ENCODE measurements around the gene MICAL2. TPM values are rescaled to one million over a fixed set of nuclear protein-coding genes. Genes with fewer than 3 reads are reported as not detected.
A peak's percentile ranks its signal among the peaks of the same experiment; 100 is the strongest.

The MICAL2 gene
- total and polyA plus RNA-seq, 12 donors = 8.4 to 80.5 (median 34.1) TPM

DNA sequence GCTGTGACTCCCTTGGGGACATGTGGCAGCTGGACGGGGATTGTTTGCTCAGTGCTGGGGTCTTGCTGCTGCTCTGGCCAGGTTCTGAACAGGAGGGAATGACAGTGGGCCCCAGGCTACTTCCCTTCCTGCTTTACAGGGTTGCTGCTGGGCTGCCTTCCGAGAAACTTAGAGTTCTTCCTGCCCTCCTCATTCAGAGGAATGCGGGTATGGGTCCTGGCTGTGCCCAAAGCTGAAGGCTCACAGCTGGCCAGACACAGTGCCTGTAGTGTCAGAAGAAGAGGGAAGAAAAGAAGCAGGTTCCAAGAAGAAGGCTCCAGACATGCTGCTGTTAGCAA, 158.7 kb downstream of the MICAL2 start:
- TF ChIP-seq, protein P1, sequence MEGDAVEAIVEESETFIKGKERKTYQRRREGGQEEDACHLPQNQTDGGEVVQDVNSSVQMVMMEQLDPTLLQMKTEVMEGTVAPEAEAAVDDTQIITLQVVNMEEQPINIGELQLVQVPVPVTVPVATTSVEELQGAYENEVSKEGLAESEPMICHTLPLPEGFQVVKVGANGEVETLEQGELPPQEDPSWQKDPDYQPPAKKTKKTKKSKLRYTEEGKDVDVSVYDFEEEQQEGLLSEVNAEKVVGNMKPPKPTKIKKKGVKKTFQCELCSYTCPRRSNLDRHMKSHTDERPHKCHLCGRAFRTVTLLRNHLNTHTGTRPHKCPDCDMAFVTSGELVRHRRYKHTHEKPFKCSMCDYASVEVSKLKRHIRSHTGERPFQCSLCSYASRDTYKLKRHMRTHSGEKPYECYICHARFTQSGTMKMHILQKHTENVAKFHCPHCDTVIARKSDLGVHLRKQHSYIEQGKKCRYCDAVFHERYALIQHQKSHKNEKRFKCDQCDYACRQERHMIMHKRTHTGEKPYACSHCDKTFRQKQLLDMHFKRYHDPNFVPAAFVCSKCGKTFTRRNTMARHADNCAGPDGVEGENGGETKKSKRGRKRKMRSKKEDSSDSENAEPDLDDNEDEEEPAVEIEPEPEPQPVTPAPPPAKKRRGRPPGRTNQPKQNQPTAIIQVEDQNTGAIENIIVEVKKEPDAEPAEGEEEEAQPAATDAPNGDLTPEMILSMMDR (IDR thresholded peaks at IDR 0.05) = no peak
- no peak for TF ChIP-seq POLR2A (IDR thresholded peaks at IDR 0.05)

DNA sequence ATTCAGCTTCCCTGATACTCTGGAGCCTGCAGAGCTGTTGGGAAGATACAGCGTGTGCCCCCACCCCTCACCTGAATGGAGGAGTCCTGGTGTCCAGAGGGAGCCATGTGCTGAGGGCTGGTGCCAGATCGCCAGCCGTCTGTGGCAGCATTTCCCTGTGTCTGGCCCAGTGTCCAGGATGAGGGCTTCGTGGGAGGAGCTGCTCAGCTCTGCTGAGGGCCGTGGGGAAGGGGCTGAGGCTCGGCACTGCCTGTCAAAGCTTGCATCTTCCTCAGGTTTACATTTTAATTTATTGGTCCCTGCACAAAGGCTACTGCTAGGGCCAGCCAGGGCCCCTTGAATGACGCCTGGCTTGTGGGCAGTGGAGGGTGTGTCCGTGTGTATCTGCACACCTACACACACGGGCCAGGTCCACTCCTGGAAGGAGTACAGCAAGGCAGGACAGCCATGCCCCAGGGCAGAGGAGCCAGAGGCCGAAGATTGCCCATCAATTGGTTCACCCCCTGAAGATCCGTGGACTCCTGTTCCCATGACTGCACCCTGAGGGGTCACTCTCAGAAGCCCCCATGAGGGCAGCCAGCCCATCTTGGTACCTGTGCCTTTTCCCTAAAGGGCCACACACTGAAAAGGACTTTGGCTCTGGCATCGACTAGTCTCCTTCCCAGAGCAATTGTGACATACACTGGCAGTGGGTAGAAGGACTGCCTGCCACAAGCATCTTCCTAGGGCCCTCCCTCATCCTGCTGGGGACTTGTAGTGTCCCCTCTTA, 159.2 kb downstream of the MICAL2 start:
- 68 to 81% (median 74%) methylated on average over 8 to 12 of the region's 12 CpGs for WGBS, 4 donors

More for the DNA sequence above, 158.7 kb downstream of the MICAL2 start:
- no peaks in the 10 kb centered on the region for H3K9me3 ChIP-seq (replicated peaks in 1 of 3)
- H3K27ac ChIP-seq = no peak overlapping the region
- no peaks in the 10 kb centered on the region for H3K4me1 ChIP-seq (replicated peaks in 1 of 2)
- no peak overlapping the region for H3K4me3 ChIP-seq
- no peak for DNase-seq
- H3K27me3 ChIP-seq = no peaks in the 10 kb centered on the region
- 38 to 52% (median 44%) methylated on average over 3 of the region's 3 CpGs for WGBS, 4 donors
- intact Hi-C loops (cut with DNase I) = no loop called here
- no peaks in the 10 kb centered on the region for H3K36me3 ChIP-seq (replicated peaks in 1 of 2)

DNA sequence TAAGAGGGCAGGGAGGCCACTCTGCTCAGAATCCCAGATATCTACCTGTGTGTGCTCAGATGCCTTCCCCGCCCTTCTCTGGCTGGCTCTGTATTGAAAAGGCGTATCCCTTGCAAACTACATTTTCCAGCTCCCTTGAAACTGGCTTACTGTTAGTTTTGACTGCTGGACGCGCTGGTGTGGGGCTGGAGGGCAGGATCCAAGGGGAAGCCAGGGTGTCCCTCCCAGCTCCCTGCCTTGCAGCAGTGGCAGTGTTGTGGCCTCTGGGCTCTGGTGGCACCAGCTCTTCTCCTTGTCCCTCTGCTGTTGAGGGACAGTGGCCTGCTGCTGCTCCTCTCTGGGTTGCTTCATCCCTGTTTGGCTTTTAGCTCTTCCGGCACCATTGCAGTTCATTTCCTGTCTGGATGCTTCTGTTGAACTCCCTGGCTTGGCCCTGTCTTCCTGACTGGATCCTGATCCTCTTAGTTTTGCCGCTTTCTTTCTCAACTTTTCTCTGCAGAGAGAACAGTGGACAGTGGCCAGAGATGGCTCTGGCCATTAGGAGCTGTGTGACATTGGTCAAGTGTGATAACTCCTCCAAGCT, 159.9 kb downstream of the MICAL2 start:
- Histone ChIP-seq H3K4me1 (replicated peaks in 1 of 2) (no peaks in the 10 kb centered on the region), H3K9me3 (replicated peaks in 1 of 3) (no peaks in the 10 kb centered on the region), H3K36me3 (replicated peaks in 1 of 2) (no peaks in the 10 kb centered on the region), H3K4me3 (no peak overlapping the region), H3K27me3 (no peaks in the 10 kb centered on the region), H3K27ac (peak overlapping the region in 1 of 5 donors; percentile 48)
- no peak for DNase-seq
- TF ChIP-seq, protein P1 (IDR thresholded peaks at IDR 0.05) = no peak
- TF ChIP-seq POLR2A (IDR thresholded peaks at IDR 0.05) = no peak
- WGBS, 4 donors = 77 to 92% (median 83%) methylated on average over 6 of the region's 6 CpGs
- intact Hi-C loops (cut with DNase I) = no loop called here

More for the DNA sequence above, 159.2 kb downstream of the MICAL2 start:
- H3K4me1 ChIP-seq (replicated peaks in 1 of 2) = no peaks in the 10 kb centered on the region
- no peaks in the 10 kb centered on the region for H3K27me3 ChIP-seq
- intact Hi-C loops (cut with DNase I) = no loop called here
- no peak for TF ChIP-seq POLR2A (IDR thresholded peaks at IDR 0.05)
- TF ChIP-seq, protein P1 (IDR thresholded peaks at IDR 0.05) = no peak
- no peak for DNase-seq
- no peaks in the 10 kb centered on the region for H3K9me3 ChIP-seq (replicated peaks in 1 of 3)
- no peak overlapping the region for H3K4me3 ChIP-seq
- H3K36me3 ChIP-seq (replicated peaks in 1 of 2) = no peaks in the 10 kb centered on the region
- peak overlapping the region in 1 of 5 donors; percentile 48 for H3K27ac ChIP-seq

DNA sequence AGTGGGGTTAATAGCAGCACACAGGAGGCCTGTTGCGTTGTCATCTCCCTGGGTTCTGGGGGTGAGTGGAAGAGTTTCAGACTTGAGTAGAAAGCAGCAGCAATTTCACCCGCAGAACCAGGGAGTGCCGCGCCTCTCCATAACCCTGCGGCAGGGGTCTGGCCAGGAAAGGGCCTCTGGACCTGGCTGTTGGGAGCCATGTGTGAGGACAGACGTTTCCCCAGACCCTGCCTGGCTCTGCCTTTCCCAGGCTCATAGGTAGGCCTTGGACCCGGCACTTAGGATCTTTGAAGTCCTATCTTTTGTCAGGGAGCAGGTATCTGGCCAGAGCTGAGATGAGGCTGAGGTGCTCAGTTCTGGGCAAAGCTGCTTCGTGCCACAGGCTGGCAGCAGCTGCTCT, 160.4 kb downstream of the MICAL2 start:
- Histone ChIP-seq H3K27me3 (no peaks in the 10 kb centered on the region), H3K27ac (no peak overlapping the region), H3K9me3 (replicated peaks in 1 of 3) (no peaks in the 10 kb centered on the region), H3K4me3 (no peak overlapping the region), H3K36me3 (replicated peaks in 1 of 2) (no peaks in the 10 kb centered on the region), H3K4me1 (replicated peaks in 1 of 2) (no peaks in the 10 kb centered on the region)
- TF ChIP-seq, protein P1 (IDR thresholded peaks at IDR 0.05) = no peak
- no peak for TF ChIP-seq POLR2A (IDR thresholded peaks at IDR 0.05)
- no peak for DNase-seq
- intact Hi-C loops (cut with DNase I) = no loop called here
- whole genome bisulfite sequencing, 4 donors = 73 to 97% (median 77%) methylated on average over 6 to 8 of the region's 8 CpGs
